AG04450 (cell line): Measurements from ENCODE around the gene CCSER1. TPM values are rescaled to one million over a fixed set of nuclear protein-coding genes. Genes with fewer than 3 reads are reported as not detected.

Experiments used
- CTCF ChIA-PET: fragments of 300-600, 350-600 bp; formaldehyde crosslinking; extraction: SDS; loops from one replicate; lab custom pipeline; 2022; ENCODE audit warnings: antibody characterized with exemption, inconsistent platforms; lab: Charles Lee
- POLR2A ChIA-PET: fragments of 350-600 bp; formaldehyde crosslinking; extraction: SDS; loops from one replicate; lab custom pipeline; 2021; ENCODE audit warnings: antibody characterized with exemption, inconsistent platforms; lab: Yijun Ruan, JAX
- DNase-seq: peaks from one replicate; pipeline ENCODE4 v3.0.0-alpha.2; 2011; ENCODE audit warnings: low read depth, low spot score
- H3K27ac ChIP-seq: one replicate; pipeline ENCODE4 v1.5.1; 2012; ENCODE audit warnings: low read depth, low read length, control low read depth
- H3K27me3 ChIP-seq: one replicate; pipeline ENCODE4 v1.6.0; 2012; ENCODE audit warnings: low read length; ENCODE audit not compliant: control insufficient read depth, insufficient read depth
- H3K4me3 ChIP-seq: 2 replicates; pipeline ENCODE4 v1.5.1; 2011; ENCODE audit warnings: mild to moderate bottlenecking, low read depth, low read length, control low read depth
- H3K9me3 ChIP-seq: 2 replicates; pipeline ENCODE4 v1.5.1; 2012; ENCODE audit warnings: low read length; ENCODE audit not compliant: control insufficient read depth, insufficient read depth
- polyA plus RNA-seq: library from polyadenylated mRNA; depleted of rRNA; stranded (reverse); fragments of >200 nt; gene quantifications from 2 replicates; pipeline ENCODE4 v1.2.3, GENCODE V29; 2011
- TF ChIP-seq, protein P1 (sequence below): IDR thresholded peaks from 2 replicates; pipeline ENCODE4 v1.5.1; 2011; ENCODE audit warnings: low read depth, low read length, control low read depth, inconsistent platforms

The CCSER1 gene
- polyA plus RNA-seq, 1 experiment: not detected

DNA sequence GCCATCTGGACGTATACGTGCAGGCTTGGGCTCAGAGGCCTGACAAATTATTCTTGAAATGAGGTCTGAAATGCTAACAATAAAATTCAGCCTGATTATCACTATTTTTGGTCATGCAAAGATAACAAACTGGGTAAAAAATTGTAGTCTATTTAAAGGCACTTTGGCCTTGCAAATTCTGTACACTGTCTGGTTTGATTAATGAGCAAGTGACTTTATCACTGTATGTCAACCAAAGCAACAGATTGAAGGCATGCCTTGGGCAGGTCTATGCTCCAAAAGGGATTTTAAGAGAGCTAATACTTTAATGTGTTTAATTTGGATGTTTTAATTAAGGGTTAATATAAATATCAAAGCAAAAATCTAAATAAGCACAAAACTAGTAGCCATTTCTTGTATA lies 1141.7 kb downstream of the CCSER1 start:
- H3K4me3 ChIP-seq: no peak overlapping the region
- H3K9me3 ChIP-seq: 0 out of 2 replicates have a peak, but pooled peaks cover 4% of the 10 kb centered on the region
- H3K27ac ChIP-seq: no peak overlapping the region
- DNase-seq: no peak
- TF ChIP-seq, protein P1, sequence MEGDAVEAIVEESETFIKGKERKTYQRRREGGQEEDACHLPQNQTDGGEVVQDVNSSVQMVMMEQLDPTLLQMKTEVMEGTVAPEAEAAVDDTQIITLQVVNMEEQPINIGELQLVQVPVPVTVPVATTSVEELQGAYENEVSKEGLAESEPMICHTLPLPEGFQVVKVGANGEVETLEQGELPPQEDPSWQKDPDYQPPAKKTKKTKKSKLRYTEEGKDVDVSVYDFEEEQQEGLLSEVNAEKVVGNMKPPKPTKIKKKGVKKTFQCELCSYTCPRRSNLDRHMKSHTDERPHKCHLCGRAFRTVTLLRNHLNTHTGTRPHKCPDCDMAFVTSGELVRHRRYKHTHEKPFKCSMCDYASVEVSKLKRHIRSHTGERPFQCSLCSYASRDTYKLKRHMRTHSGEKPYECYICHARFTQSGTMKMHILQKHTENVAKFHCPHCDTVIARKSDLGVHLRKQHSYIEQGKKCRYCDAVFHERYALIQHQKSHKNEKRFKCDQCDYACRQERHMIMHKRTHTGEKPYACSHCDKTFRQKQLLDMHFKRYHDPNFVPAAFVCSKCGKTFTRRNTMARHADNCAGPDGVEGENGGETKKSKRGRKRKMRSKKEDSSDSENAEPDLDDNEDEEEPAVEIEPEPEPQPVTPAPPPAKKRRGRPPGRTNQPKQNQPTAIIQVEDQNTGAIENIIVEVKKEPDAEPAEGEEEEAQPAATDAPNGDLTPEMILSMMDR: no peak
- no peaks in the 10 kb centered on the region for H3K27me3 ChIP-seq
- ChIA-PET POLR2A (no interaction called here), CTCF (no interaction called here)

DNA sequence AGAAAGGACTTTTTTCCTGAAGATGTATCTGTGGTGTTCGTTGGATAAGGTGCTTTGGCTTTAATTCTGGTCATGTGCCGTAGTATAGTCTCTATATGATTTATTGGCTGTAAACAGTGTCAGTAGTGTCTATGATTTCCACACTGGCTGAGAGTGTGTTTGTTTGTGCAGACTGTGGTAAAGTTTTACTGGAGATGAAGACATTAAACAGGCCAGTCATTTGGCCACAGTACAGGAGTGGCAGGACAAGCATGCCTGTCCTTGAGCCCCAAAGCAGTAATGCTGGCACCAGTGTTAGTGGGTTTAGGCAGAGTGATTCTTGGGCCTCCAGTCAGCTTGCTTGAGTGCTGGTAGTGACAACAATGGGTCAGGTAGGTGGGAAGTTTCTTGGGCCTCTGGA lies 1152.7 kb downstream of the CCSER1 start:
- POLR2A ChIA-PET: no interaction called here
- peaks cover 11% of the 10 kb centered on the region for H3K9me3 ChIP-seq
- TF ChIP-seq, protein P1: no peak
- no peaks in the 10 kb centered on the region for H3K27me3 ChIP-seq
- H3K27ac ChIP-seq: no peak overlapping the region
- DNase-seq: no peak
- no peak overlapping the region for H3K4me3 ChIP-seq
- CTCF ChIA-PET: no interaction called here

DNA sequence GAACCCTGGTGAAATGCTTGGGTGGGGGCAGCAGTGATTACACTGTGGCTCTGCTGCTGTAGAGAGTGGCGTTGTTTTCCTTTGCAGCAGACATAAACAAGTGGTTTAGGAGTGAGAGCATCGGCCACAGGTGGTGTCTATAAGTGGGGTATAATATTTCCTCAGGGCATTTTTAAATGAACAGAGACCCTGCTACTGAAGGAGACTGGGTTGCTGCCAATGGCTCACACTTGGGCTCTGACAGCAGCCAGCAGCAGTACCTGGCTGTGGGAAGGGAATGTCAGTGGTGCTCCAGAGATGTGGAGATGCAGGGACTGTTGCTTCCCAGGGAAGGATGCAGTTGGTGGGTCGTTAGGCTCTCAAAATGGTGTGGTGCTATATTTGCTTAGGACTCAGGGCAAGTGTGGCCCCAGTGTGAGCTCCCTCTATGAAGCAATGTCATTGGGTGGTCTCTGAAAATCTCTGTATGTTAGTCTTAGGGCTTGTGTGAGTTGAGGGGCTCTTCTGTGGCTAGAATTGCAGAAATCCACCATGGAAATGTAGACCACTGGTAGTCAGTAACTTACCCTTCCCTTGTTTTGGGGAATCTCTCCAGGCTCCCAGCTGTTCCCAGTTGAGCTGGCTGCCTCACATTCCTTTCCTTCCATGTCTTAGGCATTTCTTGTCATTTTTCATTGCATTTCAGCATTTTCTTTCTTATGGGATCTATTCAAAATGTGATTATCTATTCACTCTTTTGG lies 1153.5 kb downstream of the CCSER1 start:
- TF ChIP-seq, protein P1: no peak
- Histone ChIP-seq H3K27me3 (no peaks in the 10 kb centered on the region), H3K27ac (no peak overlapping the region), H3K4me3 (no peak overlapping the region), H3K9me3 (peaks cover 11% of the 10 kb centered on the region; the same call in 1 of the 2 replicates)
- ChIA-PET POLR2A (no interaction called here), CTCF (no interaction called here)
- no peak for DNase-seq

DNA sequence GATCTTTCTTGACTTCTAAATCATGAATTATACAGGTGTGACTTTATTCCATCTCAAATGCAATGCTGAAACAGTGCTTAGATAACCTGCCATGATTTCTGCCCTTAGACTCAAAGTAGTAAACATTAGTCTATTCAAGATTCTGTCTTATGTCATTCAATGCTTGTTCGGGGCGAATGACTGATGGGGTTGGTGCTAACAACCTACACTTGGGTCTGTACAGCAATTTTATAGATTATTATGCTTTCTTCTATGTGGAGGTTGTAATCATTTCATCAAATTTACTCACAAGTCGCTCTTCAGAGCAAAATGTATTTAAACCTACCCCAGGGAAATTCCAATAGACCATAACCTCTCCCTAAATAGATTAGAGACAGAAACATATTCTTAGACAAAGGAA lies 1155.0 kb downstream of the CCSER1 start:
- TF ChIP-seq, protein P1: no peak
- no peak overlapping the region for H3K27ac ChIP-seq
- ChIA-PET POLR2A (no interaction called here), CTCF (no interaction called here)
- H3K4me3 ChIP-seq: no peak overlapping the region
- no peak for DNase-seq
- peaks cover 11% of the 10 kb centered on the region; the same call in 1 of the 2 replicates for H3K9me3 ChIP-seq
- no peaks in the 10 kb centered on the region for H3K27me3 ChIP-seq

DNA sequence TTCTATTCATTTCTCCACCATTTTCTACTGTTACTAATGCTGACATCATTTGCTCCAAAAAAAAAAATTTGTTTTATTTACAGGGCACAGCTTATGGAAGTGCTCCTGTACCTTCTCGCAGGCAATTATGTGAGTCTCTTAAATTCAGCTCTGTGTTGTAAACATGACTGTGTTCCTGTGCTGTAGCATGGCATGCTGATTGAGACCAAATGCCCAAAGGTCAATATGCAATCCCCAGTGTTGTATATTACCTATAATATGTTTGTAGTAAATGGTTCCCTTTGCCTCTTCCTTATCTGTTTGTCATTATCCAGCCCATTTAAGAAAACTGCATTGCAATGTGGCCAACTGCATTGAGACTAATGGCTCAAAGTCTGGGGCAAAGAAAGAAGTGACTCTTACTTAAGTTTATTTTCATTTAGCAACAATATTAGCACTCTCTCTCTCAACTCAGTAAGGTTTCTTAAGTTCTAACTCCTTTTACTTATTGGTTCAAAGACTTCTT lies 1156.6 kb downstream of the CCSER1 start:
- ChIA-PET POLR2A (no interaction called here), CTCF (no interaction called here)
- no peaks in the 10 kb centered on the region for H3K27me3 ChIP-seq

More for the DNA sequence above, 1156.6 kb downstream of the CCSER1 start:
- no peak for DNase-seq
- Histone ChIP-seq H3K4me3 (no peak overlapping the region), H3K9me3 (peaks cover 11% of the 10 kb centered on the region; the same call in 1 of the 2 replicates), H3K27ac (no peak overlapping the region)
- TF ChIP-seq, protein P1: no peak
